HL-60 (cell line): ENCODE measurements around the gene CARM1.

Source experiments
- DNase-seq, 2 experiments: peaks; one replicate each; pipeline ENCODE4 v3.0.0-alpha.2; 2010 to 2020; ENCODE audit warnings: low read depth in 1 of 2, low spot score in 1 of 2
- H3K27ac ChIP-seq: fragments of 250-450 bp; sonication (Bioruptor Pico); replicated peaks from 2 replicates; pipeline ENCODE4 v1.5.1; 2020; ENCODE audit warnings: mild to moderate bottlenecking, moderate library complexity
- H3K27me3 ChIP-seq: fragments of 250-450 bp; sonication (Bioruptor Pico); 2 replicates; pipeline ENCODE4 v1.5.1; 2021; ENCODE audit warnings: mild to moderate bottlenecking, moderate library complexity; ENCODE audit not compliant: insufficient read depth, poor library complexity, severe bottlenecking
- H3K4me3 ChIP-seq: replicated peaks from 2 replicates; pipeline ENCODE4 v1.5.1; 2011; ENCODE audit warnings: mild to moderate bottlenecking, control low read depth, low read length; ENCODE audit not compliant: insufficient read depth
- CTCF ChIP-seq: IDR thresholded peaks from one replicate; pipeline ENCODE4 v1.5.1; 2011; ENCODE audit warnings: low read length, control low read depth, inconsistent platforms; ENCODE audit not compliant: insufficient read depth
- GABPA ChIP-seq: IDR thresholded peaks from 2 replicates; pipeline ENCODE4 v1.6.1; 2012; ENCODE audit warnings: low read depth
- POLR2AphosphoS5 ChIP-seq: IDR thresholded peaks from 2 replicates; pipeline ENCODE4 v1.6.1; 2012; ENCODE audit warnings: low read depth
- SPI1 ChIP-seq: IDR thresholded peaks from 2 replicates; pipeline ENCODE4 v1.6.1; 2012; ENCODE audit warnings: low read depth, mild to moderate bottlenecking, borderline replicate concordance
- TF ChIP-seq, protein P1 (sequence below): IDR thresholded peaks from 2 replicates; pipeline ENCODE4 v1.6.1; 2012; ENCODE audit warnings: low read depth; ENCODE audit not compliant: insufficient replicate concordance

The CARM1 gene

DNA sequence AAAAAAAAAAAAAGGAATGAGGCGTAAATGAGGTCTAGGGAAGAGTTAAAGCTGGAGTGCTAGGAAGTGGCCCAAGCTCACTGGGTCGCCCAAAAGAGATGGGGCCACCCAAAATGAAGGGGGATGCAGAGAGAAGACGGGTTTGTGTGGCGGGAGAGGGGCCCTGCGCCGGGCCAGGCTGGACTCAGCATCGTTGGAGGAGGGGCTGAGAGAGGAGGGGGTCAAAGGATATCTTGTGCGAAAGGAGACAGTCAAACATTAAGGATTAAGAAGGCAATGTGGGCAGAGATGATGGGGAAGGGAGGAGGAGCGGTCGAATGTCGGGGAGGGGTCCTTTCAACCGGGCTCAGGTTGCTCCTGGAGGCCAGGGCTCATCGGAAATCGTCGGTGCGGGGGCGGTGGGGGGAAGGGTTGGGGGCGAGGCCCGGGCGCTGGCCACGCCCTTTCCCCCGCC is 825 bp upstream of the CARM1 start:
- no peaks in the 10 kb centered on the region for H3K27me3 ChIP-seq
- no peak for DNase-seq
- H3K4me3 ChIP-seq = peak overlapping the region; percentile 55
- TF ChIP-seq, protein P1, sequence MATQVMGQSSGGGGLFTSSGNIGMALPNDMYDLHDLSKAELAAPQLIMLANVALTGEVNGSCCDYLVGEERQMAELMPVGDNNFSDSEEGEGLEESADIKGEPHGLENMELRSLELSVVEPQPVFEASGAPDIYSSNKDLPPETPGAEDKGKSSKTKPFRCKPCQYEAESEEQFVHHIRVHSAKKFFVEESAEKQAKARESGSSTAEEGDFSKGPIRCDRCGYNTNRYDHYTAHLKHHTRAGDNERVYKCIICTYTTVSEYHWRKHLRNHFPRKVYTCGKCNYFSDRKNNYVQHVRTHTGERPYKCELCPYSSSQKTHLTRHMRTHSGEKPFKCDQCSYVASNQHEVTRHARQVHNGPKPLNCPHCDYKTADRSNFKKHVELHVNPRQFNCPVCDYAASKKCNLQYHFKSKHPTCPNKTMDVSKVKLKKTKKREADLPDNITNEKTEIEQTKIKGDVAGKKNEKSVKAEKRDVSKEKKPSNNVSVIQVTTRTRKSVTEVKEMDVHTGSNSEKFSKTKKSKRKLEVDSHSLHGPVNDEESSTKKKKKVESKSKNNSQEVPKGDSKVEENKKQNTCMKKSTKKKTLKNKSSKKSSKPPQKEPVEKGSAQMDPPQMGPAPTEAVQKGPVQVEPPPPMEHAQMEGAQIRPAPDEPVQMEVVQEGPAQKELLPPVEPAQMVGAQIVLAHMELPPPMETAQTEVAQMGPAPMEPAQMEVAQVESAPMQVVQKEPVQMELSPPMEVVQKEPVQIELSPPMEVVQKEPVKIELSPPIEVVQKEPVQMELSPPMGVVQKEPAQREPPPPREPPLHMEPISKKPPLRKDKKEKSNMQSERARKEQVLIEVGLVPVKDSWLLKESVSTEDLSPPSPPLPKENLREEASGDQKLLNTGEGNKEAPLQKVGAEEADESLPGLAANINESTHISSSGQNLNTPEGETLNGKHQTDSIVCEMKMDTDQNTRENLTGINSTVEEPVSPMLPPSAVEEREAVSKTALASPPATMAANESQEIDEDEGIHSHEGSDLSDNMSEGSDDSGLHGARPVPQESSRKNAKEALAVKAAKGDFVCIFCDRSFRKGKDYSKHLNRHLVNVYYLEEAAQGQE = no peak
- TF ChIP-seq GABPA = no peak
- no peak for TF ChIP-seq SPI1
- TF ChIP-seq POLR2AphosphoS5 = no peak; the same call in 1 of the 2 replicates
- TF ChIP-seq CTCF = no peak
- peak overlapping the region; percentile 32; the same call in 1 of the 2 replicates for H3K27ac ChIP-seq

DNA sequence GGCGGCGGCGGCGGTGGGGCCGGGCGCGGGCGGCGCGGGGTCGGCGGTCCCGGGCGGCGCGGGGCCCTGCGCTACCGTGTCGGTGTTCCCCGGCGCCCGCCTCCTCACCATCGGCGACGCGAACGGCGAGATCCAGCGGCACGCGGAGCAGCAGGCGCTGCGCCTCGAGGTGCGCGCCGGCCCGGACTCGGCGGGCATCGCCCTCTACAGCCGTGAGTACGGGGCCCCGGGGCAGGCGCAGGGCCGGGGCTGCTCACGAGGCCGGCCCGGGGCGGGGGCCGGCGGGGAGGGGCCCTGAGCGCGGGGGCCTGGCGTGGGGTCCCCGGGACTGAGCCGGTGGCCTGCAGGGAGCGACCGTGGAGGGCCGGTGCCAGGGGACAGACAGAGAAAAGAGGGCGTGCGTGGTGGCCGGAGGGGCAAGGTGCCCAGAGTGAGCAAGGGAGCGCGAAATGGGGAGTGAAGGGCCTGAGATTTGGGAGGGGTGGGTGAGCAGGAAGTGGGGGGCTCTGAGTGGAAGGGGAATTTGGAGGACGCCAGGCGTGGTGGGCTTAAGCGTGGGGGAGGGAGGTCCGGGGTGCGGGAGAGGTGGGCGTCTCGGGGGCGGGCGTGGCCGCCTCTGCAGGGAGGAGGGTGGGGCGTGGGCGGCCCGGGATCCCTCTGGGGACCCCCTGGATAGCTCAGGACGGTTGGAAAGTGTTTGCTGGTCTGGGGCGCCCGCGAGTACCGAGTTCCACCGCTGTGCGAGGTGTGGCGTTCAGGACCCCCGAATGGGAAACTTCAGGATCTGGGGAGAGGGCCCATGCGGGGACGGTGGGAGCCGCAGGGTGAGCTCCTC is 575 bp downstream of the CARM1 start:
- H3K27me3 ChIP-seq = no peaks in the 10 kb centered on the region
- TF ChIP-seq POLR2AphosphoS5 (no peak), CTCF (no peak)
- no peak overlapping the region for H3K27ac ChIP-seq
- no peak for DNase-seq
- H3K4me3 ChIP-seq = peak overlapping the region; percentile 88

DNA sequence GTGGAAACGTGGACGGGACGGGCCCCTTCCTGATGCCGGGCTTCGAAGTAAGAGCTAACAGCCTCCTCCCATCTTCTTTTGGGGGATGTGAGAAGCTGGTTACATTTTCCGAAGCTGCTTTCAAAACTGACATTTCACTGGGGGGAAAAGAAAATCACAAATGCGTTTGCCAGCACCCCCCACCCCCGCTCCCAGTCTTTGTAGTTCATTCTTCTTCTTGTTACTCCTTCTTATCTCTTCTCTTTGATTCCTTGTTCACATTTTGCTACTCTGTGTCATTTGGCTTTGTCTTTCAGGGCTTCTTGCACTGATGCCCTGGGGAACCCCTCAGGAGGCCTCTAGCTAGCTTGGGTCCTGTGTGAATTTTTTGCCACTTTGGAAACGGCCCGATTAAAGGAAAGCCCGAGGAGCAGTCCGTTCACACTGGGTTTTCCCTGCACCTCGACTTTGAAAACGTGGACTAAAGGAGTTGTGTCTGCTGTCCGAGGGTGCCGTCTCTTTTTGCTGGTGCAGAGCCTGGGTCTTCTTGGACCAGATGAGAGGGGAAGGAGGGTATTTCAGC is 1.3 kb downstream of the CARM1 start:
- TF ChIP-seq GABPA (no peak), SPI1 (no peak), POLR2AphosphoS5 (no peak), CTCF (no peak)
- TF ChIP-seq, protein P1 = no peak
- no peak for DNase-seq
- H3K4me3 ChIP-seq = peak overlapping the region; percentile 88
- H3K27me3 ChIP-seq = no peaks in the 10 kb centered on the region
- H3K27ac ChIP-seq = no peak overlapping the region

DNA sequence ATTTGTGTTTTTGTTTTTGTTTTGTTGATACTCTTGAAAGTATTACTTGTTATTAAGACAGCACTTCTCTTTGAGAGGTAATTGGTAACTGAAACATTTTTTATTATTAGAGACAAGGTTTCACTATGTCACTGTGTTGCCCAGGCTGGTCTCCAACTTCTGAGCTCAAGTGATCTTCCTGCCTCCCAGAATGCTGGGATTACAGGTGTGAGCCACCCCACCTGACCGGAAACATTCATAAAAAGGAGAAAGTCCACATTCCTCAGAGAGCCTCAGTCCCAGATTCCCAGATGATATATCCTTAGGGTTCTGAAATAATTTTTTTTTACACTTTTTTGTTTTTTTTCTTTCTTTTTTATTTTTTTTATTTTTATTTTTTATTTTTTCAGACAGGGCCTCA is 2.7 kb downstream of the CARM1 start:
- no peak for DNase-seq
- H3K27me3 ChIP-seq = no peaks in the 10 kb centered on the region
- TF ChIP-seq GABPA = no peak
- no peak for TF ChIP-seq POLR2AphosphoS5
- no peak for TF ChIP-seq SPI1
- TF ChIP-seq CTCF = no peak
- TF ChIP-seq, protein P1 = no peak
- no peak overlapping the region for H3K27ac ChIP-seq
- H3K4me3 ChIP-seq = no peak overlapping the region
